Measurements from ENCODE around the gene TPPP2. TPM values are rescaled to one million over a fixed set of nuclear protein-coding genes. Genes with fewer than 3 reads are reported as not detected.

TPPP2 gene
- total and polyA plus RNA-seq, 9 of the 15 experiments (the other 6 are each of a cell fraction or from before 2014, with no cell fraction given) = 0.18 TPM; not detected in 8

DNA sequence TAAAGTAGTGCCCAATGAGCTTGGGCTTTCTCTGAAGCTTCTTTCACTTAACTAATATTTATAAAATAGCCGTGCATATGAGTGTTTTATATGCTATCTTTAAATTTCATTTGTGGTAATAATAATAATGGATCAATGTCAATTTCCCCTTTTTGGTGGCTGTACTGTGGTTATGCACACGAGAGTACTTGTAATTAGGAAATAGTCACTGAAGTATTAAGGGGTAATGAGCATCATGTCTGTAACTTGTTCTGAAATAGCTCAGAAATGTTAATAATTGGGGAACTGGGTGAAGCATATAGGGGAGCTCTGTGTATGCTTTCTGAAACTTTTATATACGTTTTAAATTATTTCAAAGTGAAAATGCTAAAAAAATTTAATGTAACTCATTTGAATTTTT is 20.6 kb downstream of the TPPP2 start:
- H3K27me3 ChIP-seq (ENCODE audit: control insufficient read depth in 2 of 2, insufficient read depth in 2 of 2, low read length in 2 of 2) = no peaks in the 10 kb centered on the region
- 28% methylated on average over 3 of the region's 3 CpGs for WGBS (ENCODE audit: insufficient coverage, low coverage, missing lambda C conversion rate)
- CTCF ChIA-PET (ENCODE audit: low intra/inter-chr PET ratio) = no interaction called here
- H3K9me1 ChIP-seq (ENCODE audit: control insufficient read depth, insufficient read depth, low read length) = no peaks in the 10 kb centered on the region
- H3K9me3 ChIP-seq (replicated peaks; ENCODE audit: control insufficient read depth, insufficient read depth, low read depth, low read length) = no peaks in the 10 kb centered on the region
- no TSS peak for BruUV-seq (replicated peaks)
- in situ Hi-C loops (cut with MboI) (no loop called here), intact Hi-C loops (cut with micrococcal nuclease) (no loop called here)
- FAIRE-seq (no peak), ATAC-seq (no peak), DNase-seq (ENCODE audit: extremely low read depth in 1 of 4, low spot score in 3 of 4) (no peak)
- H3K4me1 ChIP-seq (replicated peaks in 1 of 2; ENCODE audit: control insufficient read depth in 2 of 2, insufficient read depth in 2 of 2, low read length in 2 of 2) = peaks cover 0 to 3% of the 10 kb centered on the region in 2 experiments; a peak in 1 of 5 replicates
- no peaks in the 10 kb centered on the region for H3K79me2 ChIP-seq (ENCODE audit: control insufficient read depth, insufficient read depth, low read length)
- H4K20me1 ChIP-seq (replicated peaks; ENCODE audit: control insufficient read depth, insufficient read depth, low read length) = no peaks in the 10 kb centered on the region
- H3K9ac ChIP-seq (ENCODE audit: insufficient read depth in 1 of 2, low read depth in 2 of 2, low read length in 2 of 2) = no peak overlapping the region
- H3K4me2 ChIP-seq (ENCODE audit: insufficient read depth, low read length) = no peak overlapping the region
- no peak overlapping the region for H3K4me3 ChIP-seq
- H3K27ac ChIP-seq (ENCODE audit: extremely low read depth, low read depth, low read length) = no peak overlapping the region
- no peak overlapping the region for H2AFZ ChIP-seq (ENCODE audit: low read depth, low read length)
- POLR2A ChIA-PET = no interaction called here
- no peak for TF ChIP-seq RBM25 (IDR thresholded peaks at IDR 0.05; ENCODE audit: low read depth, low read length, severe bottlenecking)
- no peak for TF ChIP-seq ZBTB1 (CRISPR knock-in tag; IDR thresholded peaks at IDR 0.05; ENCODE audit: borderline replicate concordance, low read depth)
- H3K36me3 ChIP-seq (ENCODE audit: control insufficient read depth, insufficient read depth, low read length) = no peaks in the 10 kb centered on the region

DNA sequence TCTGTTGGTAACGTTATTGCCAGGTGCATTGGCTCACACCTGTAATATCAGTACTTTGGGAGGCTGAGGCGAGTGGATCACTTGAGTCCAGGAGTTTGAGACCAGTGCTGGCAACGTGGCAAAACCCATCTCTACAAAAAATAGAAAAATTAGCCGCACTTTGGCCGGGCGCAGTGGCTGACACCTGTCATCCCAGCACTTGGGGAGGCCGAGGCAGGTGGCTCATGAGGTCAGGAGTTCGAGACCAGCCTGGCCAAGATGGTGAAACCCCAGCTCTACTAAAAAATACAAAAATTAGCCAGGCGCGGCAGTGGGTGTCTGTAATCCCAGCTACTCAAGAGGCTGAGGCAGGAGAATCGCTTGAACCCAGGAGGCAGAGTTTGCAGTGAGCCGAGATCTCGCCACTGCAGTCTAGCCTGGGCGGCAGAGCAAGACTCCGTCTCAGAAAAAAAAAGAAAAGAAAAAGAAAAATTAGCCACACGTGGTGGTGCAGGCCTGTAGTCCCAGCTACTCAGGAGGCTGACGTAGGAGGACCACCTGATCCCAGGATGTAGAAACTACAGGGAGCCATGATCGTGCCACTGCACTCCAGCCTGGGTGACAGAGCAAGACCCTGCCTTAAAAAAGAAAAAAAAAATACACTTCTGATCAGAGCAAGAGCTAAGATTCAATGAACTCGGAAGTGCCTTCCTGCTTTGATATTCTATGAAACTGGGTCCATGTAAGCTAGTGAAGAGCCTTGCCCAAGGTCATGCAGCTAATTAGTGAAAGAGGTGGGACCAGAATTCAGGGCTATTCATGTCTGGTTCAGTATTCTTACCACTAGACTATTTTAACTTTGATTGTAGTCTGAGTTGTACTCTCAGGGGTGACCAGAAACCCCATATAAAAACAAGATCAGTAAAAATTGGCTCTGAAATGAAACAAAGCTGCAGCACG is 23.4 kb downstream of the TPPP2 start:
- CTCF ChIA-PET (ENCODE audit: low intra/inter-chr PET ratio) = no interaction called here
- no peak overlapping the region for H3K27ac ChIP-seq (ENCODE audit: extremely low read depth, low read depth, low read length)
- H4K20me1 ChIP-seq (replicated peaks; ENCODE audit: control insufficient read depth, insufficient read depth, low read length) = no peaks in the 10 kb centered on the region
- POLR2A ChIA-PET = no interaction called here
- H3K9ac ChIP-seq (ENCODE audit: insufficient read depth in 1 of 2, low read depth in 2 of 2, low read length in 2 of 2) = no peak overlapping the region
- FAIRE-seq (no peak), ATAC-seq (no peak), DNase-seq (ENCODE audit: extremely low read depth in 1 of 4, low spot score in 3 of 4) (no peak)
- H3K4me1 ChIP-seq (replicated peaks in 1 of 2; ENCODE audit: control insufficient read depth in 2 of 2, insufficient read depth in 2 of 2, low read length in 2 of 2) = peaks cover 0 to 1% of the 10 kb centered on the region in 2 experiments; a peak in 1 of 5 replicates
- no peaks in the 10 kb centered on the region for H3K36me3 ChIP-seq (ENCODE audit: control insufficient read depth, insufficient read depth, low read length)
- in situ Hi-C loops (cut with MboI) (no loop called here), intact Hi-C loops (cut with micrococcal nuclease) (no loop called here)
- no peak overlapping the region for H3K4me3 ChIP-seq
- 56% methylated on average over 16 of the region's 20 CpGs for WGBS (ENCODE audit: insufficient coverage, low coverage, missing lambda C conversion rate)
- H3K9me3 ChIP-seq (replicated peaks; ENCODE audit: control insufficient read depth, insufficient read depth, low read depth, low read length) = no peaks in the 10 kb centered on the region
- H3K9me1 ChIP-seq (ENCODE audit: control insufficient read depth, insufficient read depth, low read length) = no peaks in the 10 kb centered on the region
- 0 out of 2 replicates have a peak overlapping the region, but pooled peaks have one; percentile 8 for H2AFZ ChIP-seq (ENCODE audit: low read depth, low read length)
- H3K4me2 ChIP-seq (ENCODE audit: insufficient read depth, low read length) = no peak overlapping the region
- H3K79me2 ChIP-seq (ENCODE audit: control insufficient read depth, insufficient read depth, low read length) = no peaks in the 10 kb centered on the region
- no peaks in the 10 kb centered on the region for H3K27me3 ChIP-seq (ENCODE audit: control insufficient read depth in 2 of 2, insufficient read depth in 2 of 2, low read length in 2 of 2)
- no TSS peak for BruUV-seq (replicated peaks)
- TF ChIP-seq ZNF12 (CRISPR knock-in tag; IDR thresholded peaks at IDR 0.05) = no peak
- TF ChIP-seq ZBTB7A (IDR thresholded peaks at IDR 0.05; ENCODE audit: borderline replicate concordance, control insufficient read depth, low read depth, low read length) = no peak
- TF ChIP-seq BRF2 (IDR thresholded peaks at IDR 0.05; ENCODE audit: borderline replicate concordance, insufficient read depth, insufficient read length) = no peak
- no peak for TF ChIP-seq SMAD3 (CRISPR knock-in tag; conservative IDR thresholded peaks at IDR 0.05)
- TF ChIP-seq CREM (IDR thresholded peaks at IDR 0.05; ENCODE audit: low read depth) = no peak
- TF ChIP-seq SFPQ (IDR thresholded peaks at IDR 0.05; ENCODE audit: low read depth, low read length) = no peak
- no peak for TF ChIP-seq PPARD (CRISPR knock-in tag; IDR thresholded peaks at IDR 0.05)
- TF ChIP-seq SP1 (CRISPR knock-in tag; IDR thresholded peaks at IDR 0.05) = no peak
- TF ChIP-seq ZNF232 (CRISPR knock-in tag; IDR thresholded peaks at IDR 0.05) = no peak
- TF ChIP-seq ZNF174 (CRISPR knock-in tag; IDR thresholded peaks at IDR 0.05) = no peak

Data from K562 (cell line).